ENCODE results near the gene OXNAD1. TPM values are rescaled to one million over a fixed set of nuclear protein-coding genes. Genes with fewer than 3 reads are reported as not detected.

Gene OXNAD1
- total and polyA plus RNA-seq, 2 donors (not counting 1 experiment from before 2014, with no cell fraction given), result 6.4 to 10.4 TPM

GRCh38 chr3:16319307-16319706 is 54.3 kb downstream of the OXNAD1 start:
- H2AFZ ChIP-seq (ENCODE audit: low read length), result no peak overlapping the region
- no peak for DNase-seq (ENCODE audit: low read depth in 2 of 2)
- H3K9me3 ChIP-seq (ENCODE audit: control insufficient read depth, insufficient read depth, low read depth, low read length), result no peaks in the 10 kb centered on the region
- no peaks in the 10 kb centered on the region for H3K27me3 ChIP-seq (ENCODE audit: control insufficient read depth, insufficient read depth, low read length)
- no peak overlapping the region for H3K27ac ChIP-seq (ENCODE audit: insufficient read depth, low read length)
- H3K4me3 ChIP-seq (replicated peaks in 1 of 4; ENCODE audit: control extremely low read depth in 1 of 4, insufficient read depth in 1 of 4, low read depth in 3 of 4, low read length in 4 of 4), result no peak overlapping the region
- H4K20me1 ChIP-seq (ENCODE audit: control insufficient read depth, extremely low read depth, insufficient read depth, low read length), result no peaks in the 10 kb centered on the region
- no peaks in the 10 kb centered on the region for H3K79me2 ChIP-seq (ENCODE audit: control insufficient read depth, insufficient read depth, low read length)
- H3K9ac ChIP-seq (ENCODE audit: insufficient read depth, low read length), result no peak overlapping the region
- no peak overlapping the region for H3K4me2 ChIP-seq (ENCODE audit: extremely low read depth, insufficient read depth, low read length)
- no peaks in the 10 kb centered on the region for H3K4me1 ChIP-seq (ENCODE audit: control insufficient read depth, extremely low read depth, insufficient read depth, low read length)
- no peak for TF ChIP-seq EZH2 (IDR thresholded peaks at IDR 0.05; ENCODE audit: low read length, missing control alignments)
- TF ChIP-seq CTCF (conservative IDR thresholded peaks at IDR 0.05 in 1 of 2, IDR thresholded peaks at IDR 0.05 in 1 of 2; ENCODE audit: low read depth in 1 of 2, low read length in 2 of 2), result peak in 1 of 2 donors; percentile 22
- H3K36me3 ChIP-seq (ENCODE audit: control insufficient read depth, insufficient read depth, low read length), result peaks cover 2% of the 10 kb centered on the region

GRCh38 chr3:16319723-16320122 is 54.7 kb downstream of the OXNAD1 start:
- Histone ChIP-seq H3K9me3 (ENCODE audit: control insufficient read depth, insufficient read depth, low read depth, low read length) (no peaks in the 10 kb centered on the region), H3K36me3 (ENCODE audit: control insufficient read depth, insufficient read depth, low read length) (peaks cover 2% of the 10 kb centered on the region)
- TF ChIP-seq EZH2 (IDR thresholded peaks at IDR 0.05; ENCODE audit: low read length, missing control alignments) (no peak), CTCF (conservative IDR thresholded peaks at IDR 0.05 in 1 of 2, IDR thresholded peaks at IDR 0.05 in 1 of 2; ENCODE audit: low read depth in 1 of 2, low read length in 2 of 2) (no peak)

GRCh38 chr3:16320711-16321110 is 55.7 kb downstream of the OXNAD1 start:
- Histone ChIP-seq H3K36me3 (ENCODE audit: control insufficient read depth, insufficient read depth, low read length) (peaks cover 2% of the 10 kb centered on the region), H3K4me1 (ENCODE audit: control insufficient read depth, extremely low read depth, insufficient read depth, low read length) (no peaks in the 10 kb centered on the region), H3K4me2 (ENCODE audit: extremely low read depth, insufficient read depth, low read length) (no peak overlapping the region), H2AFZ (ENCODE audit: low read length) (no peak overlapping the region), H3K79me2 (ENCODE audit: control insufficient read depth, insufficient read depth, low read length) (no peaks in the 10 kb centered on the region), H3K27me3 (ENCODE audit: control insufficient read depth, insufficient read depth, low read length) (no peaks in the 10 kb centered on the region), H3K9ac (ENCODE audit: insufficient read depth, low read length) (no peak overlapping the region), H3K4me3 (replicated peaks in 1 of 4; ENCODE audit: control extremely low read depth in 1 of 4, insufficient read depth in 1 of 4, low read depth in 3 of 4, low read length in 4 of 4) (no peak overlapping the region), H3K9me3 (ENCODE audit: control insufficient read depth, insufficient read depth, low read depth, low read length) (no peaks in the 10 kb centered on the region), H4K20me1 (ENCODE audit: control insufficient read depth, extremely low read depth, insufficient read depth, low read length) (no peaks in the 10 kb centered on the region), H3K27ac (ENCODE audit: insufficient read depth, low read length) (no peak overlapping the region)
- no peak for DNase-seq (ENCODE audit: low read depth in 2 of 2)
- TF ChIP-seq EZH2 (IDR thresholded peaks at IDR 0.05; ENCODE audit: low read length, missing control alignments) (no peak), CTCF (conservative IDR thresholded peaks at IDR 0.05 in 1 of 2, IDR thresholded peaks at IDR 0.05 in 1 of 2; ENCODE audit: low read depth in 1 of 2, low read length in 2 of 2) (no peak)

More at GRCh38 chr3:16319723-16320122, 54.7 kb downstream of the OXNAD1 start:
- Histone ChIP-seq H3K9ac (ENCODE audit: insufficient read depth, low read length) (no peak overlapping the region), H4K20me1 (ENCODE audit: control insufficient read depth, extremely low read depth, insufficient read depth, low read length) (no peaks in the 10 kb centered on the region), H3K4me3 (replicated peaks in 1 of 4; ENCODE audit: control extremely low read depth in 1 of 4, insufficient read depth in 1 of 4, low read depth in 3 of 4, low read length in 4 of 4) (no peak overlapping the region), H3K4me1 (ENCODE audit: control insufficient read depth, extremely low read depth, insufficient read depth, low read length) (no peaks in the 10 kb centered on the region), H2AFZ (ENCODE audit: low read length) (no peak overlapping the region), H3K4me2 (ENCODE audit: extremely low read depth, insufficient read depth, low read length) (no peak overlapping the region), H3K27me3 (ENCODE audit: control insufficient read depth, insufficient read depth, low read length) (no peaks in the 10 kb centered on the region), H3K79me2 (ENCODE audit: control insufficient read depth, insufficient read depth, low read length) (no peaks in the 10 kb centered on the region), H3K27ac (ENCODE audit: insufficient read depth, low read length) (no peak overlapping the region)
- DNase-seq (ENCODE audit: low read depth in 2 of 2), result no peak
